Stimulated activated CD8-positive, alpha-beta memory T cell treated with anti-CD3 and anti-CD28 coated beads, Interleukin-12 subunit alpha, Interleukin-12 subunit beta, amount 100 ng/mL, for 24 hours (primary cell): ENCODE measurements around the gene MARVELD1.
"Not testable (repeated sequence)": the region's sequence is repeated elsewhere in the genome, so short reads cannot be mapped to it uniquely, and the experiment has no call there.

Experiments used
- DNase-seq: peaks from one replicate; pipeline ENCODE4 v3.0.0-alpha.2; 2020; ENCODE audit errors: extremely low read depth

MARVELD1 gene

DNA sequence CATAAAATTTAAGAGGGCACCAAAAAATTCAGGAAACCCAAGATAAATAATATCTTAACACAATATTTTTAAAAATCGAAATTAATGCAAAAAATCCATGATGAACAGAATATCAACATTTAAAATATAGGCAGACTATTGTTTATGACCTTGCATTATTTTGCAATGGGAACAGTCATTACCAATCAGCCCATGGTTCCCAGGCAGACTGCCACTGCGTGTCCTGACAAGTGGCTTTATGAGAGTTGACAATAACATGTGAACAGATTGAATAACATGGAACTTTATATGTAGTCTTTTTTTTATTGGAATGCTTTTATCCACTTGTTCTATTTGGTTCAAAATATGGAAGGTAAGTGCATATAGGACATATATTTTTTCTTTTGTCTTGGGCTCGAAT is 23.4 kb upstream of the MARVELD1 start:
- no peak for DNase-seq

DNA sequence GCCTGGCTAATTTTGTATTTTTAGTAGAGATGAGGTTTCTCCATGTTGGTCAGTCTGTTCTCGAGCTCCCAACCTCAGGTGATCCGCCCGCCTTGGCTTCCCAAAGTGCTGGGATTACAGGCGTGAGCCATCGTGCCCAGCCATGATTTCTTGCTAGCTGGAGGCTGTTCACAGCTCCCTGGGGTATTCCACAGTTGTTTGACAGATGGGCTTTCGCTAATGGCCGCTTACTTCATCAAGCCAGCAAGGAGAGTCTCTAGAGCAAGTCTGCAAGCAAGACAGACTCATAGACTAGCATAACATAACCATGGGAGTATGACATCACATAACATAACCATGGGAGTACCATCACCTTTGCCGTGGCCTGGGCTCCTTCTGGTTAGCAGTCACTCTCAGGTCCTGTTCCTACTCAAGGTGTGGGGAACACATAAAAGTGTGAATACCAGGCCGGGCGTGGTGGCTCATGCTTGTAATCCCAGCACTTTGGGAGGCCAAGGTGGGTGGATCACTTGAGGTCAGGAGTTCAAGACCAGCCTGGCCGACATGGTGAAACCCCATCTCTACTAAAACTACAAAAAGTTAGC is 15.4 kb upstream of the MARVELD1 start:
- DNase-seq = not testable (repeated sequence)

DNA sequence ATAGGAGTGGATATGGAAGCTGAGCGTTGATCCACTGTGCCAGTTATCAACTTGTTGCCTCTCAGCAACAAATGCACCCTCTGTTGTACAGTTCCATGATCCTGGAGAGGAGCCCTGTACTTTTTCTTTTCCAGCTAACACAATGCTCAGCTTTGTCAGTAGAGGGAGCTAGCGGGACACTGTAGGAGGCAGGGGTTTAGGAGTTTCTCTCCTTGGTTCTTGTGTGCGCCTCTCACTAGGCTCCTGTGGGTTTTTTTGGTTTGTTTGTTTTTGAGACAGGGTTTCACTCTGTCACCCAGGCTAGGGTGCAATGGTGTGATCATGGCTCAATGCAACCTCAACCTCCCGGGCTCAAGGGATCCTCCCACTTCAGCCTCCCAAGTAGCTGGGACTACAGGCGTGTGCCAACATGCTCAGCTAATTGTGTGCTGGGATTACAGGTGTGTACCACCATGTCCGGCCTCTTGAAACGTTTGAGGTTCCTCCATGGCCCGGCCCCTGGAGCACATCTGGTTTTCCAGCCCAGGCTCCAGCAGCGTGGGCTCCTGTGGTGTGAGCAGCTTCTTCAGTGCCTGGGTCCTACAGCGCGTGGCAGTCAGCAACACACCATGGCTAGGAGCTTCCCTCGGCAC is 12.0 kb upstream of the MARVELD1 start:
- no peak for DNase-seq

DNA sequence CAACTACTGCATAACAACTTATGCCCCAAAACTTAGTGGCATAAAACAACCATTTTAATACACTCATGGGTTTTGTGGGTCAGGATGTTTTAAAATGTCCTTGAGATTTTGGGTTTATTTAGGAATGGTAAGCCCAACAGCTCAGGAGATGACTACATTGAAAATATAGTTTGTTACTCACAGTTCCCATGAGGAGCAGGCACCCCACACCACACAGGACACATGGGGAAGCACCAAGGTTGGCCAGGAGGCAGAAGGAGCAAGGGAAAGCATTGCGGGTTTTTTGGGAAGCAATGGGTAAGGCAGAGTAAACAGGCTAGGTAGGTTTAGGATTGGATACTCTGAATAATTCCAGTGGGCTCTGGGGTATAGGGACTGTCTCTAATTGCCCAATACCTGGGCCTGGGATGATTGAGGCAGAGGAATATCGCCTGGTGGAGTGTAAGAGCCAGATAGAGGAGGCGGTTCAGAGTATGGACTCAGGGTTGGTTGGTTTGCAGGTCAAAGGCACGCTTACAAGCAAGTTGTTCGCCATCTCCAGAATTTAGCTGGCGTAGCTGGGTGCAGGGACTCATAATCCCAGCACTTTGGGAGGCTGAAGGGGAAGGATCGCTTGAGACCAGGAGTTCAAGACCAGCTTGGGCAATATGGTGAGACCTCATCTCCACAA is 10.0 kb upstream of the MARVELD1 start:
- no peak for DNase-seq

DNA sequence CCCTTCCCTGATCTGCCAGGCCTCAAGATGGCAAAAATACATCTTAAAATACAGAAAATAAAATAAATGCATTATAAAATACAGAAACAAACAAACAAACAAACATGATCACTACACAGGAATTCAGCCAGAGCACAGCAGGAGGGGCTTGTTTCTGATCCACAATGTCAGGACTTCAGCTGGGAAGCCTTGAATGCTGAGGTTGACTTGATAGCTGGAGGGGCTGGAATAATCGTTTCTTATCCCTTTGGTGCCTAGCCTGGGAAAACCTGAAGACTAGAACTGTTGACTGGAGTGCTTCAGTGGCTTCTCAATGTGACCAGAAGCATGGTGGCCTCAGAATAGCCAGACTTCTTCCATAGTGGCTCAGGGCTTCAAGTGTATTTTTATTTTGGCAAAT is 9.2 kb upstream of the MARVELD1 start:
- no peak for DNase-seq

DNA sequence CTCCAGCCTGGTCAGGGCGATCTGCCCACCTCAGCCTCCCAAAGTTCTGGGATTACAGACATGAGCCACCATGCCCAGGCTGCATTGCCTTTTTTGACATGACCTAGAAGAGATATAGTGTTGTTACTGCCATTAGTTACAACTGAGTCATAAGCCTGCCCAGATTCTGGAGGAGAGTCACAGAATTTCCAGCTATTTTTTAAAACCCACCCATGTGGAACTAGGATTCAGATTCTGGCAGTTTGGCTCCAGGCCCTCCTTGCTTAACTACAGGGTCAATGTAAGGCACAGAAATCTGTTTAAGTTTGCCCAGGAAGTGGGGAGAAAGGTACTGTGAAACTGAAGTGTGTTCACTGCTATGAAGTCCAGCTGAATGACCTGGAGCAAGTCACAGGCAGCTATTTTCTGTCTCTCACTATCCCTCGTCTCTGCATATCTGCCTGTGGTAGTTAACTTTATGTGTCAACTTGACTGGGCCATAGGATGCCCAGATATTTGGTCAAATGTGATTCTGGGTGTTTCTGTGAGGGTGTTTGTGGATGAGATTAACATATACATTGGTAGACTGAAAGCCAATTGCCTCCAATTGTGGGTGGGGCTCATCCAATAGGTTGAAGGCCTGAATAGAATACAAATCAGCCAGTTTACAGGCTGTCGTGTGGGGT is 8.4 kb upstream of the MARVELD1 start:
- DNase-seq = no peak

DNA sequence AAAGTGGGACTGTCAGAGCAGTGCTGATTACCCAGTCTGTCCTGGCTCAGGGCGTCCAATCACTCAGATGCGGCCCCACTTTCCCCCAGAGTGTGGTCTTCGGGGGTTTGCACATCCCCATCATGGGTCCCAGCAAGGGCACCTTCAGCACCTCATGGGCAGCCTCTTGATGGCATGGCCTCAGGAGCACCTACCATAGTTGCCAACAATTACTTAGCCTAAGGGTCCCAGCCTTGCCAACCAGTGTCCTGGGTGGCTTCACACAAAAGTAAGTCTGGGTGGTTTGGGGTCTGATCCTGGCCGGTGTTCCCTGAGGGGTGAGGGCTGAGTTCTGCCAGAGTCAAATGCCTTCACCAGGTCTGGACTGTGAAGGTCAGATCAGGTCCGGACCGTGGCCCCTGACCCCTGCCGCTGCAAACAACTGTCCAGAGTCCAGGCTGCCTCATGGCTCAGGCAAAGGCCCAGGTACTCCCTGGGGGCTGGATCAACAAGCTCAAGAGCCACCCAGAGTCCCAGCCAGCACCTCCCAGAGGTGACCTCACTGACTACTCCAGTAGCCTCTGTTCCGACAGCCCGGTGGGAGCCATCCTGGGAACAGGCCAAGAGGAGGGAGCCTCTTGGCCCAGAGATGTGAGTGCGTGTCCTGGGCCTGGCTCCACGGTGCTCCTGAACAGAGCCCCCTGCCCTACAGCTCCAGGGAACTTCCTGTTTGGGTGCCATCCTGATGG is 6.2 kb upstream of the MARVELD1 start:
- no peak for DNase-seq

DNA sequence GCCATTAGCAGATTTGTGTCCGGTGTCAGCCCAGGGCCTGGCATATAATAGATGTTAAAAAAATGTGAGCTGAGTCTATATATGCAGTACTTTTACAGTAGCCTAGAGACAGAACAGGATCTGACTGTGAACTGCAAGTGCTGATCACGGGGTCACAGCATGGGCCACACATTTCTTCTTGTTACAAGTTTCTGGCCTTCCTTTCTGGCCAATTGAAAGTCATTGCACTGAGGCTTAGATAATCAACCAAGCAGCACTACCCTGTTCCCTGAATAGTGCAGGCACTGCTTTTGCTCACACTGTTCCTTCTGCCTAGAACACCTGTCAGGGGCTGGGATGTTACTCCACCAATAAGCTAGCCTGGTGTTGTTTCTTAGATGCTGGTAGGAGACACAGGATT is 5.4 kb upstream of the MARVELD1 start:
- DNase-seq = no peak

DNA sequence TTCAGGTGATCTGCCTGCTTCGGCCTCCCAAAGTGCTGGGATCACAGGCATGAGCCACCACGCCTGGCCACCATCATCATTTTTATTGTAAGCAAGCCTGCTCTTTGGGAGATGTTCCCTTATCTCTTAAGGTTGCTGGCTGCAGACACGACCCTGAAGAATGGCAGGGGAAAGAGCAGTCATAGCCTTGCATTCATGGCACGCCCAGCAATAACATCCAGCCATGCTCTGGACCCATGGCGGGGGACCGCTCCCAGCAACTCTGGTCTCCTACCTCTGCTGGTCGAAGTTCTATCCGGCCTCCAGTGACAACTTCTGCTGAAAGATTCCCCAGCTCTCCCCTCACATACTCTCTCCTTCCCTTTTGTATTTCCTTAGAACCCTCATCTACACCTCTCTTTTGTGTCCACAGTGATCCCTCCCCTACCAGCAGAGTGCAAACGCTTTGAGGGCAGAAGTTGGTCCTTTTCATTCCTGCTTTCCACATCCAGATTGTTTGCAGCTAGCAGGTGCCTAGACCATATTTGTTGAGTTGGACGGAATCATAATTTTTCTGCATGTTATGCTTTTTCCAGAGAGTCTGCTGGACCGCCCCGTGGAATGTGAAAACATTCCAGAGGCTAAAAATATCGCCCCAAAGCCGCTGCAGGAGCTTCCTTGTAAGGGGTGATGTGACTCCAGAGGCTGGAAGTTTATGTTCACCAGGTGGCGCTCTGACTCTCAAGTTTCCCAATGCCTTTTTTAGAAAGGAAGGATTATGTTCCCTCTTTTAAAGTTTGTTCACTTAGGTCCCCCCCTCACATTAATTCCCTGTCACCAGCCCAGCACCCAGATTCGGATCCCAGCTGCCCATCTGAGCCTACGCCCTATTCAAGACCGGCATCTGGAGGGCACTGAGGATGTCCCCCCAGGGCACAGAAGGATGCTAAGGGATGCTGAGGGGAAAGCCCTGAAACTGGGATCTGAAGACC is 4.3 kb upstream of the MARVELD1 start:
- no peak for DNase-seq

DNA sequence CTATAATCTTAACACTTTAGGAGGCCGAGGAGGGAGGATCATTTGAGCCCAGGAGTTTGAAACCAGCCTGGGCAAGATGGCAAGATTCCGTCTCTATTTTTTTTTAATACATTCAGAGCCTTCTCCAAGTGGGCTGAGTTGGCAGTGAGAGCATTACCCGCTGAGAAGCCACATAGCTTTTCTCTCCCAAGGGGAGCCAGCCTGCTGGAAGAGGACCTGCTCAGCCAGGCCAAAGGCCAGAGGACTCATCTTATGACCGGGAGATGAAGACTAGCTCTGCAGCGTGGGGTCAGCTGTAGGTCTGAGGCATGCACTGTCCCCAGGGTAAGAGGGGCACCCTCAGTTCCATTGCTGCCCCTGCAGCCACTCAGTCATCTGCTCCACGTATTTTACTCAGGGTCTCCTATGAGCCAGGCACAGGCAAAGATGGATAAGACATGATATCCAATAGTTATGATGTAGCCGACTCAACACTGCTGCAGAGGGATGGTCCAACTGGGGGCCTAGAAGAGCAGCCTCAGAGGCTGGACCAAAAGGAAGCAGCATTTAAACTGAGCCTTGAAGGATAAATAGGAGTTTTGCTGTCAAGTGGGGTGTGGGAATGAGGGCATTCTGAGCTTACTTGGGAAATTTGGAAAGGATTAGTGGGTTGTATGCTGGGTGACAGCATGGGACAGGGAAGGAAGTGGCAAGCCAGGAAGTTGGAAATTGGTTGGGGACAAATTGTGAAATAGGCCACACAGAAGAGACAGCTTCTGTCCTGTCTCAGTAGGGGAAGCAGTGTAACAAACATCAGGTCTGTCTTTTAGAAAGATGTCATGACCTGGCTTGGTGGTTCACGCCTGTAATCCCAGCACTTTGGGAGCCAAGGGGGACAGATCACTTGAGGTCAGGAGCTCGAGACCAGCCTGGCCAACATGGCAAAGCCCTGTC is 1.6 kb upstream of the MARVELD1 start:
- no peak for DNase-seq

DNA sequence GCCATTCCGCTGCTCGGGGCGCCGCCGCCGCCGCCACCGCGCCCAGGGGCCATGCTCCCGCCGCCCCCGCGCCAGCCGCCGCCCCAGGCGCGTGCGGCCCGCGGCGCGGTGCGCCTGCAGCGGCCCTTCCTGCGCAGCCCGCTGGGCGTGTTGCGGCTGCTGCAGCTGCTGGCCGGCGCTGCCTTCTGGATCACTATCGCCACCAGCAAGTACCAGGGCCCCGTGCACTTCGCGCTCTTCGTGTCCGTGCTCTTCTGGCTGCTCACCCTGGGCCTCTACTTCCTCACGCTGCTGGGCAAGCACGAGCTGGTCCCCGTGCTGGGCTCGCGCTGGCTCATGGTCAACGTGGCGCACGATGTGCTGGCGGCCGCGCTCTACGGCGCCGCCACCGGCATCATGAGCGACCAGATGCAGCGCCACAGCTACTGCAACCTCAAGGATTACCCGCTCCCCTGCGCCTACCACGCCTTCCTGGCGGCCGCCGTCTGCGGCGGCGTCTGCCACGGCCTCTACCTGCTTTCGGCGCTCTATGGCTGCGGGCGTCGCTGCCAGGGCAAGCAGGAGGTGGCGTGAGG is 383 bp downstream of the MARVELD1 start:
- no peak for DNase-seq

DNA sequence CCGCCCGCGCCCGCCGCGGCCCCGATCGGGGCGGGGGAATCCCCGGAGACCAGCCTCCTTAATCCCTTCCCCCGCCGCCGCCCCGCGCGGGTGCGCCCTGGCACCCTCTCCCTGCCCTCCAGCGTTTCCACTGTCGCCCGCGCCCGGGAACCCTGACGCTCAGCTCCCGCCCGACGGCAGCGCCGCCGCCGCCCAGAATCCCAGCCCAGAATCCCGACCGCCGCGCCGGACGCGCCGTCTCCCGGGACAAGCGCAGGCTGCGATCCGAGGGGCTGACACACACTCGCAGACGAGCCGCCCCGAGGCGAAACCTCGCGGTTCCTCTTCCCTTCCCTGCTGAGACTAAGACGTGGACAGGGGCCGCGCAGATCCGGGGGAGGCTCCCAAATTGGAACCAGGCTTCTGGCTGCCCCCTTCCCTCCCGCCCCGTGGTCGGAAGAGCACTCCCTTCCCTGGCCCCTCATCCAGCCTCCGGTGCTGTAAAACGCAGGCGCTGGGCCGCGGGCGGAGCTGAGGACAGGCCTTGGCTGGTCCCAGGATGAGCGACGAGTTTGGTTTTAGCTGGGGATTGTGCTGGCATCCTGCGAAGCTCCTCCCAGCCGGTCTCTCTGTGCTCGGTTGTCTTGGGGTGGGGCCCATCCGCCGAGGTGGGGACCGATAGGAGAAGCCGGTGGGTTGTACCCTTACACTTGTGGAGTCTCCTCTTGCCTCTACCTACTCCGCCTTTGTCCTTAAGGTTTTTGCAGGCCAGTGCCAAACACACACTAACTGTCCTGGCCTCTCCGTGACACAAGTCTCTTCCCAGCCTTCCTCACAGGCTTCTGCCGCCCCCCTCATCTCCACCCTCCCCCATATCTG is 1.1 kb downstream of the MARVELD1 start:
- no peak for DNase-seq

DNA sequence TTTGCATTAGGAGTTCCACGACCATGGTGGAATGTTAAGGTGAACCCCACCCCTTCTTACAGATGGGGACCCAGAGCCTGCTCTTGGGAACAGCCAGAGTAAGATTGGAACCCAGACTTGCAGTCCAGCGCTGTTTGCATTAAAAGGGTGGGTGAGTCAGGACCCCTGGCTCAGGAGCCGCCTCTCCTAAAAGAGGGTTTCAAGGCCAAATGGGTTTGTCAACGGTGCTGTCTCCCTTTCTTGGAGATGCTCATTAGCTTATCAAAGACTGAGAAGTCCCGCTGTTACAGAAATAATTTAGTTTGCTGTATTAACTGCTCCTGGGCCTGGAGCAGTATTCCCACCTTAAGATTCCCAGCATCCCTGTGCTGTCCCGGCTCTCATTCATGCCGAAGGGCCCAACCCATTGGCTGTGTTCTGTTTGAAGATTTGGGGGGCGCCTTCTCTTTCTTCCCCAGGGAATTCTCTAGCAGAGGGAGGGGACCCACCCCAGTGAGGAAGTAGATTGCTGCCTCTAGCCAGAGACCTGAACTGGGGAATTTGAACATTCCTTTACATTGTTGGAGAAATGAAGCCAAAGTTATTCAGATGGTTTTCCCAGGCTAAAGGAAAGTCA is 1.8 kb downstream of the MARVELD1 start:
- DNase-seq = no peak

DNA sequence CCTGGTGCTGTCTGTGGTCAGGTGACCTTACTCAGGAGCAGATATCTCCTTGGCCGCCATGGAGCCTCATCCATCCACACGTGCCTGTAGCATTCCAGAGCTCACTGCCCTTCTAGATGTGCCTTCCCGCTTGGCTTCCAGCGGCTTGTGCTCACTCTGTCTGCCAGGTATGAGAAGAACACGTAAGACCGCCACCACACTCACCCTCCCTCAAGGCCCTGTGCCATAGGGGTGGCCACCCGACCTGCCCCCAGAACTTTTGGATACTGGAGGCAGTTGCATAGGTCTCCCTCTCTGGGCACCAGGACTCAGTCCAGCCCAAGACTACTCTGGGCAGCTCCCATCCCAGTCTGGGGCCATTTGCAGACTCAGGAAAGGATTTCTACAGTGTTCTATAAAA is 4.1 kb downstream of the MARVELD1 start:
- DNase-seq = no peak

DNA sequence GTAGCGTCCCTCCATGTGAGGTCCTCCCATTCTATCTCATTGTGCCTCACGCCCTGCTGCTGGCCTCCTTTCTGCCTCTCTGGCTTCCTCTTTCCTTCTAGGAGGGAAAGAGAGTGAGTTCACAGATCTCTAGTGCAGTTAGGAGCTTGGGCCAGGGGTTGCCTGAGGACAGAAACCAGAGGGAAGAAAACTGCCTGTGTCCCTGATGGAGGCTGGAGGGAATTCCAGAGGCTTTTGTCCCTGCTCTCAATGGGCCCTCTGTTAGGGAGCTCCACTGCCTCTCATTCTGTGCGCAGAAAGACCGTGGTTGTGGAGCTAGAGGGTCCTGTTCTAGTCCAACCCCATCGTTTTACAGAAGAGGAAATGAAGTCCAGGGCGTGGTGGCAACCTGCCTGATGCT is 4.6 kb downstream of the MARVELD1 start:
- no peak for DNase-seq

DNA sequence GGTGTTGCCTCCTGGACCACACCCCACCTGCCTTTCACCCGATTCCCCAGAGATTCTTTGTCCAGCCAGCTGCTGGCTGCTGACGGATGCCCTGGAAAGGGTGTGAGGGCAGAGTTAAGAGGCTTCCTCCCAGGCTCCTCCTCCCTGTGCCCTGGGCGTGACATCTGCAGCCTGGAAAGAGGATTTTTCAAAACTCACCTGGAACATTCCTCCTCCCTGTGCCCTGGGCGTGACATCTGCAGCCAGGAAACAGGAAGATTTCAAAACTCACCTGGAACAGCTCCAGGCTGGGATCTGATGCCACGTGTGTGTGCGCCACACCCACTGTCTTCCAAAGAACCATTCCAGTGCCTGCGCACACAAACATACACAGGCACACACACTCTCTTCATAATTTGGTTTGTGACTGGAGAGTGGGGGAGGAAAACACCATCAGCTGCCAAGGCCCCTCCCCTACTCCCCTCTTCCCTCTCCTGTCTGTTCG is 5.2 kb downstream of the MARVELD1 start:
- no peak for DNase-seq

DNA sequence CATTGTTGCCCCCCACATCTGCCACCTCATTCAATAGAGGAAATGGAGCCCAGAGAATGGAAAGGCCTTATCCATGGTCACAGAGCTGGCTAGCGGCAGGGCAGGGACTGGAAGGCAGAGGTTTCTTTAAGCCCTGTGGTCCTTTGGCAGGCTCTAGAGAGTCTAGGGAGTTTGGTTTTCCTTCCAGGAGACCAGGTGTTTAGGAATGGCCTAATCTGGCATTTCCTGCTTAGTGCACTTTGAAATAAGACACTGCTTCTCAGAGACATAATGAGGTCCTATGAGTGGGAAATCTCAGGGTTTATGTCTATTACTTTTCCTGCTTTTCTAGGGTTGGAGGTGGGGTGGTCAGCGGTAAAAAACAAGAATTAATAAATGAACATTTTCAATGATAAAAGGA is 6.1 kb downstream of the MARVELD1 start:
- DNase-seq = no peak
